Epithelial cell of esophagus (primary cell): ENCODE data around the gene EIF2B2.

Source experiments
- DNase-seq: peaks from one replicate; pipeline ENCODE4 v3.0.0; 2010; ENCODE audit warnings: low read depth
- H3K4me3 ChIP-seq: 2 replicates; pipeline ENCODE4 v1.5.1; 2011; ENCODE audit warnings: mild to moderate bottlenecking, low read length, control low read depth
- TF ChIP-seq, protein P1 (sequence below): IDR thresholded peaks from 2 replicates; pipeline ENCODE4 v1.5.1; 2011; ENCODE audit warnings: low read depth, mild to moderate bottlenecking, low read length, control low read depth, inconsistent platforms; ENCODE audit not compliant: insufficient read depth; ENCODE audit errors: missing control alignments

Gene EIF2B2

DNA sequence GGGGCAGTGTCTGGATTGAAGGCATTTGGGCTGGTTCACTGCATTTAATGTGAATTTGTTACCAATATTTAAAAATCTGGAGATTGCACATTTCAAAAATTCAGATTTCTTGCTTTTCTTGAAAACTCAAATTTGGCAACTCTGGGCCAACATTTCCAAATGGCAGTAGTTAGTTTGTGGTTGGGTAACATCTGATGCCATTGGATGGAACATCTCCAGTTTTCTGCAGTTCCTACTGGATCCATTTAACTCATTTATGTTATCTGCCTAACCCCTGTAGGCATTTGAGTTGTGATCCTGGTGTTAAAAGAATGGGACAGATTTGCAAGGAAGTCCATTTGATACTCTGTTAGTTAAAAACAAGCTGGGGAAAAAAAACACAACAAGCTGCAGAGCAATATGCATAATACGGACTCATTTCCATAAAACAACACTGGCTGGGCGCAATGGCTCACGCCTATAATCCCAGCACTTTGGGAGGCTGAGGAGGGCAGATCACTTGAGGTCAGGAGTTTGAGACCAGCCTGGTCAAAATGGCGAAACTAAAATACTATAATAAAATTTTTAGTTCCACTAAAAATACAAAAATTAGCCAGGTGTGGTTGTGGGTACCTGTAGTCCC lies 7.9 kb downstream of the EIF2B2 start:
- TF ChIP-seq, protein P1, sequence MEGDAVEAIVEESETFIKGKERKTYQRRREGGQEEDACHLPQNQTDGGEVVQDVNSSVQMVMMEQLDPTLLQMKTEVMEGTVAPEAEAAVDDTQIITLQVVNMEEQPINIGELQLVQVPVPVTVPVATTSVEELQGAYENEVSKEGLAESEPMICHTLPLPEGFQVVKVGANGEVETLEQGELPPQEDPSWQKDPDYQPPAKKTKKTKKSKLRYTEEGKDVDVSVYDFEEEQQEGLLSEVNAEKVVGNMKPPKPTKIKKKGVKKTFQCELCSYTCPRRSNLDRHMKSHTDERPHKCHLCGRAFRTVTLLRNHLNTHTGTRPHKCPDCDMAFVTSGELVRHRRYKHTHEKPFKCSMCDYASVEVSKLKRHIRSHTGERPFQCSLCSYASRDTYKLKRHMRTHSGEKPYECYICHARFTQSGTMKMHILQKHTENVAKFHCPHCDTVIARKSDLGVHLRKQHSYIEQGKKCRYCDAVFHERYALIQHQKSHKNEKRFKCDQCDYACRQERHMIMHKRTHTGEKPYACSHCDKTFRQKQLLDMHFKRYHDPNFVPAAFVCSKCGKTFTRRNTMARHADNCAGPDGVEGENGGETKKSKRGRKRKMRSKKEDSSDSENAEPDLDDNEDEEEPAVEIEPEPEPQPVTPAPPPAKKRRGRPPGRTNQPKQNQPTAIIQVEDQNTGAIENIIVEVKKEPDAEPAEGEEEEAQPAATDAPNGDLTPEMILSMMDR: no peak
- no peak for DNase-seq
- no peak overlapping the region for H3K4me3 ChIP-seq

DNA sequence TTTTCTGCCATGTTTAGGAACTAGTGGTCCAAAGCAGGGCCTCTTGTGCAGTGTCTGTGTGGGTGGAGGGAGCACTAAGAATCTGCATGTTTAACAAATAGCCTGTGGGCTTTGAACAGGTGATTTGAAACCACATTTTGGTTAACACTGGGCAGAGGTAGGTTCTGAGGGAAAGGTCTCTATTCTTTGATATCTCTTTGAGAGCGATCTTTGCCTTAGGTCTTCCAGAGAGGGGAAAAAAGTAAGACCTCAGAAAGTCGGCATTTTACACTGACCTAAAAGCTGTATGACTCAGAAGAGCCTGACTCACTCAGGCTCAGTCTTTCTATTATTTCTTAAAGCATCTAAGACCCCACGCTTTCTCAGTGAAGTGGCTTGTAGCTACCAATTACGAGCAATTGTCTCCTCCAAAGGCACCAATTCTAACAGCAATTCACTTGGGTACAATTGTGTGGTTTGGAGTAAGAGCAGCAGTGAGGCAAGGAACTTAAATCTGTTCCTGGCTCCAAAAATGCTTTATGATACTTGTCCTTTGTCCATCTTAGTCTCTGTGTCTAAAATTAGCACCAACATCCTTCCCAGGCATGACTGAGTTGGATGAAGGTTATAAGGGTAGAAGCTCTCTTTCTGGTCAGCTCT lies 8.8 kb downstream of the EIF2B2 start:
- no peak overlapping the region for H3K4me3 ChIP-seq
- TF ChIP-seq, protein P1: no peak
- peak; percentile 39 for DNase-seq

DNA sequence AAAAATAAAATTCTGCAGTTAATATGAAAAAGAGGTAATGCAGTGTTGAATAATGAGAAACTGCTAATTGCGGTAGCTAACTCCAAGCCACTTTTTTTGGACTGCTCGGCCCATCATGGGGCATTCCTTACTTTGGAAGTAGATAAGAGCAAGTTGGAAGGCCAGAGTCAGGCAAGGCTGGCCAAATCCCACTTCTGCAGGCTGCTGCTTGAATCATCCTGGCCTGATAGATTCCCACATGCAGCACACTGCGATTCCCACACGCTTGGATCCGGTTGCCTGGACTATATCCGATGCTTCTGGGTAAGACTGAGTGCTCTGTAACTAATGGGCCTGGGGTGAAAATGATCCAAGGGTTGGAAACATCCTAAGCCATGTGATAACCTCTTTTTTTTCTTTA lies 10.6 kb downstream of the EIF2B2 start:
- H3K4me3 ChIP-seq: no peak overlapping the region
- TF ChIP-seq, protein P1: no peak
- no peak for DNase-seq

DNA sequence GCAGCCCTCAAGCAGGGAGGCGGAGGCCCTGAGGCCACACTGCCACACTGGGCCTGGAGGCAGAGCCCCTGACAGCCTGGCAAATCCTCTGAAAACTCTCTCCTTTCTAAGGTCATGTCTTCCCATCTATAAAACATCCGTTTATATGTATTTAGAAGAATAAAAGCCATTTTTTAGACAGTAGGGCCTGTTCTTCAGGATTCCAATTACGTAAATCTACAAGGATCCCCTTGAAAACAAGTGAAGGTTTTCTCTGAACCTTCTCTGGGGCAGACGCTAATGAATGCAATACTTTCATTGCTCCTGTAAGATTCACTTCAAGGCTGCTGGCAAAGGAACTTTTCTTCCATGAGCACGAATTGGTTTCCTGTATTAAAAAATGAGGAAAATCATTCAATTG lies 12.8 kb downstream of the EIF2B2 start:
- TF ChIP-seq, protein P1: no peak
- no peak overlapping the region for H3K4me3 ChIP-seq
- DNase-seq: no peak

DNA sequence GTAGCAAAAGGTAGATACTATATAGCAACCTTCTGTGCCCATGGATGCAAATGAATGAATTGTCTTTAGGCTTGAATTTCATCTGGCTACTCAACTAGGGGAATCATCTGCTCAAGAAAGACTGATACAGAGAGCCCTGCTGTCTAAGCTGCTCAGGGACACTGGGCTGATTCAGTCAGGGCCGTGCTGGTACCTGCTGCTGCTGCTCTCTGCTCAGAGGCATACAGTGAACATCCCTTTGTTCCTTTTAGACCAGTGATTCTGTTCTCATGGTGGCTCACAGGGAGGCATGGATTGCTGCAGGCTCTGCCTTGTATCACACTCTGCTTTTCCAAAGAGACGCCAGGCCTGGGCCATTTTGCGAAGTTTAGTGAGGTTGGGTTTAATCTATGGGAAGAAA lies 14.1 kb downstream of the EIF2B2 start:
- no peak overlapping the region for H3K4me3 ChIP-seq
- TF ChIP-seq, protein P1: no peak
- DNase-seq: no peak

DNA sequence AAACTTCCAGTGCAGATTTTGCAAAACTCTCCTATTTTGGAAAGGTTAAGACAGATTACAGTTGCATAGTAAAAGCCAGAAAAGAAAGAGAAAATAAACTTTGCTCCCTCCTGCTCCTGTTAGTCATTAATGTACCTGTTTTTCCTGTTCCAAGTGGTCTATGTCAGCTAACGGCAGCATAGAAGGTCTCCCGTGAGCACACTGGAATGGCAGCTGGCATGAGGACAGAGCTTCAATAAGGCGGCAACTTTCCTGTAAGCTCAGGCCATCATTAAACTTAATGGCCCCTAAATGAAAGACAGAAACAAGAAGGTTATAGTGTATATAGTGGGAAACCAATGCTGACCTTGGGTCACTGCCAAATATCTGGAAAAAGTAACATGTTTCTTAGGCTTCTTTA lies 16.0 kb downstream of the EIF2B2 start:
- no peak overlapping the region for H3K4me3 ChIP-seq
- TF ChIP-seq, protein P1: no peak

DNA sequence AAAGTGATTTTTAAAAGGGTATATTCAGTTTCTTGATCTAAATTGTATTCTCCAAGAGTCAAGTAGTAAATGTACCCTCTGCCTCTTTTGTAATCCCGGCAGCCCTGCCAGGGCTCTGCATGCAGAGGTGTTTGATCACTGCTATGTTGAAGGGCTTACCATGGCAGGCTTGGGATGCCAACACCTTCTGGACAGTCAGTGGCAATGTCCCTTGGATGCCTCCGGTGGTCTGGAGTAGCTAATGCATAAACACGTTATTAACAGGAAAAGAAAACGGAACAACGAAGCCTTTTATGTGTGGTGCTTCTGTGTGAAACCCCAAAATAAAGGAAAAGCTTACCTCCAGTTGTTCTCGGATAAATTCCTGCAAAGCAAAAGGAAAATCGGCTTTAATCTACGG lies 19.9 kb downstream of the EIF2B2 start:
- TF ChIP-seq, protein P1: peak; percentile 45
- DNase-seq: peak; percentile 26
- H3K4me3 ChIP-seq: no peak overlapping the region

More for the DNA sequence above, 16.0 kb downstream of the EIF2B2 start:
- DNase-seq: peak; percentile 69
